ENCODE results near the gene NF2.

The NF2 gene

DNA sequence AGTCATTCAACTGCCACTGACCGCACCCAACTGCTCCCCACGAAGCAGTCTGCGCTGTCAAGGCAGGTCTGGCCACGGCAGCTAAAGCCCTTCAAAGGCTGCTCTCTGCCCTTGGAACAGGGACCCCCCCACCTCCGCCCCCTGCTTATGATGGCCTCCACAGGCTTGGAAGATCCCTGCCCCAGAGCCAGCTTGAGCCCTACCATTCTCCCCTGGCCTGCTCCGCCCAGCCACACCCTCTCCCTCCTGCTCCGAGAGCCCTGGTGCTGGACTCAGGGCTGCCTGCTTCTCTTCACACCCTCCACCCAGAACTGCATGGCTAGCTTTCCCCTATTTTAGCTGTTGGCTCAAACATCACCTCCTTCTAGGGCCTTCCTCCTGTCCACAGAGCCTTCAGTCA, 144.4 kb downstream of the NF2 start:
- no peak for DNase-seq (ENCODE audit: low read depth)

Data from activated T-cell treated with anti-CD3 and anti-CD28 coated beads for 48 hours (primary cell).